NCI-H1092 (cell line): ENCODE measurements around the gene CUZD1.

Experiments
- DNase-seq: peaks from one replicate; lab custom pipeline; 2025; lab: John Stamatoyannopoulos, UW

CUZD1 gene

DNA sequence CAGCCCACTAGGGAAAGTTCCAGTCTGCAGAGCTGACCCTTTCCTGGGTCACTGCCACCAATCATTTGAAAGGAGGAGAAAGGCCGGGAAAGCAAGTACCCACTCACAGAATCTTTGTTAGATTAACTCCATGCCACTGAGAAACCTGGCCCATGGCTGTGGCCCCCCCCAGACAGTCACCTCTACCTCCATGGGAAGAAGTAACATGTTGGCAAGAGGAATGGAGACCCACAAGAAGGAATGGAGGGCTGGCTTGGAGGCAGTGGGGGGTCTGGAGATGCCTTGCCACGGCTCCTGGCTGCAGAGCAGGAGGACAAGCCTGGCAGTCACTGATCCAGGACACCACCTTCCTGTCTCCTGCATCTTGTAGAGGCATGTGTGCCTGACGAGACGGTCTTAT, 32.9 kb downstream of the CUZD1 start:
- DNase-seq: no peak

DNA sequence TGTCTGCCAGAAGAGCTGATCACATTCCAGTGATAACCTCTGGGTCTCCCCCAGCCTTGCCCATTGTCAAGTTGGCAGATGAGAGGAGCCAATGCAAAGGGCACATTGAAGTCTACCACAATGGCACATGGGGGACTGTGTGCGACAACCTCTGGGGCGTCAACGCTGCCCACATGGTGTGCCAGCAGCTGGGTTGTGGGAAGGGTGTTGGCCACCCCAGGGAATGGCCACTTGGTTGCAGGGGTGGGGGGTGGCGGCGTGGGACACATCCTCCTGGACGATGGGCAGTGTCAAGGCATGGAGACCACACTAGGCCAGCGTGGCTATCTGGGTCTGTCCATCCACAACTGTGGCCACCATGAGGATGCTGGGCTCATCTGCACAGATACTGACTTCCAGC, 43.4 kb downstream of the CUZD1 start:
- no peak for DNase-seq

DNA sequence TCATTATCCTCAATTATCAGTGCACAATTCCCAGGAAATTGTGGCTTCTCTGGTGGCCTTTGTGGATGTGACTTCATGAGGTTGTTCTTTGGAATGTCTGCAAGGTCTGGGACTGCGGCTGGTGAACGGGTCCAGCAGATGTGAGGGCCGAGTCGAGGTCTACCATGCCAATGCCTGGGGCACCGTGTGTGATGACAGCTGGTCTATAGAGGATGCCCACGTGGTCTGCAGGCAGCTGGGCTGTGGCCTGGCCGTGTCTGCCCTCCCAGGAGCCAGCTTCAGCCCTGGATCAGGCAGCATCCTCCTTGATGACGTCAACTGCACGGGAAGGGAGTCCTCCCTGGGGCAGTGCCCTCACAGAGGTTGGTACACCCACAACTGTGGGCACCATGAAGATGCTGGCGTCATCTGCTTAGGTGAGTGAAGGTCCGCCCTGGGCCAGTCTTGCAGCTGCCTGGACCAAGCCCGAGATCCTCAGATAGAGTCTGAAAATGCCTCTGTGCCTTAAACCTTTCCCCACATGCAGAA, 46.9 kb downstream of the CUZD1 start:
- no peak for DNase-seq

DNA sequence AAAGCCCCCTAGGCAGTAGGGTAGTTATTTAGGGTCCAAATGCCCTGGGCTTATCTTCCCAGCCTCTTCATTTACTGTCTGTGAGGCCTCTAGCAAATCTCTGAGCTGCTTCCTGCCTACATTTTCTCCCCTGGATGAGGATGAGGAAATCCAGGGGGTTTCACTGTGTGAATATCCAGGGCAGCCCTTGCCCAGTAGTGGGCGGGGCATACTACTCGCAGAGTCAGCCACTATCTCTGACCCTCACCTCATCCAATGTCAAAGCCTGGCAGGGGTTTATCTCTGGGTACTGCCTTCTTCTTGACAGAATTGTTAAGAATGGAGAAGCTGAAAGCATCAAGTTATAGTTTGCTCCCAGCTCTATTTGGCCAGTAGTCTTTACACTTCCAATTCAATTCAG, 48.9 kb downstream of the CUZD1 start:
- no peak for DNase-seq

DNA sequence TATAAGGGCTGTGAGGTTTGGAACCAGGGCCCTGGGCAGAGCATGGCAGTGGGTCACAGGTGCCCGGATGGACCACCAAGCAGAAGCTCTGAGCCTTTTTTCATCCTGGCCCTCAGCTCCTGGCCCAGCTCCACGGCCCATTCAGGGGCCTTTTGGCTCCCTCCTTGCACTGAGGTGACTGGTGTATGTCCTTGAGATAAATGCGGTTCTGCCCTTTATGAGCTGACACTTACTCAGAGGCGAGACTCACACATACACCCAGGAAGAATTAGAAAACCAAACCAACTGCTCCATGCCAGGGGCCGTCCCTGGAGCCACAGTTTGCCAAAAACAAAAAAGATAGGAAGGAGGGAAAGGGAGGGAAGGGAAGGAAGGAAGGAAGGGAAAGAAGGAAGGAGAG, 49.7 kb downstream of the CUZD1 start:
- no peak for DNase-seq

DNA sequence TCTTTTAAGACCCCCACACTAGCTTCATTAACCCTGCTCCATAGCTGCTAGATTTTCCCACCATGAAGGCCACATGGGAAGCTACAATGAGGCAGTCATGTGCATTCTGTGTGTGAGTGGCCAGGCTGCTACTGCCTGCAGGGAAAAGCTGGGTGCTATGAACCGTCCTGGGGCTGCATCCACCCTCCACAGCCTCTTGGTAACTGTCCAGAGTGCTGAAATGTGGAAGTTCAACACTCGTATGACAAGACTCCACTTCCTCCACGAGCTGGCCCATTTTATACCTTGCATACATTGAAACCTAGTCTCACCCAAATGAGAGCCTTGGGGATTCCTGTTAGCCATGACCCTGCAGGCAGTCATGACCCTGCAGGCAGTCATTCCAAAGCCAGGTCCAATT, 59.4 kb downstream of the CUZD1 start:
- no peak for DNase-seq

DNA sequence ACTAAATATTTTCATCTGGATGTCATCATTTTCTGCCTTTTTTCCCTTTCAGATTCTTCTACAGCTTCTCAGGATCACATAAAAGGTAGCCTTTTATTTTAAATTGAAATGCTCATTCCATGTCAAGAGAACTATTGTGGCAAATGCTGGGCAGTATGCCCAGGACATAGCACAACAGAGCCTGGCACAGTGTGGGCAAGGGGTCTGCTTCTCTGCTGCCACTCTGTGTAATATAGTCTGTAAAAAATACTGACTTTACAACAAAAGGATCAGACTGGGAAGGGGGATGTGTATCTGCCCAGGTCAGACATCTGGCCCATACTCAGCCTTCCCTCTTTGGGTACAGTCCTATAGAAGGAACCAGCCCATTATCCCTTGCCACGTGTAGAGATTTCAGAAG, 62.7 kb downstream of the CUZD1 start:
- DNase-seq: no peak
